ENCODE data around the gene FASTK. TPM values are rescaled to one million over a fixed set of nuclear protein-coding genes. Genes with fewer than 3 reads are reported as not detected.

Gene FASTK
- polyA plus RNA-seq, 1 experiment = 89.9 TPM

DNA sequence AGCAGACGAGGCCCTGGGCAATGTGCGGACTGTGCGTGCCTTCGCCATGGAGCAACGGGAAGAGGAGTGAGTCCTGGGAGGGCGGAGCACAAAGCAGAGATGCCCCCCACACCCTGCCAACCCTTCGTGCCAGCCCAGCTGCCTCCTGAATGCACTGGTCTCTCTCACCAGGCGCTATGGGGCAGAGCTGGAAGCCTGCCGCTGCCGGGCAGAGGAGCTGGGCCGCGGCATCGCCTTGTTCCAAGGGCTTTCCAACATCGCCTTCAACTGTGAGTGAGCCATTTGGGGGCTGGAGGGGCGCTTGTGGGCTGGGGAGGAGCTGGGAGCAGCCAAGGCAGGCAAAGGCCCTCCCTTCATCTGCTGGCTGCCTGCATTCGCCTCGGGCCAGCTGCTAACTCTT lies 44.7 kb downstream of the FASTK start:
- Histone ChIP-seq H3K27me3 (ENCODE audit: control insufficient read depth, insufficient read depth, low read length) (no peaks in the 10 kb centered on the region), H3K36me3 (ENCODE audit: control insufficient read depth, insufficient read depth, low read length) (peaks cover 11% of the 10 kb centered on the region), H3K4me3 (ENCODE audit: low read depth, low read length) (no peak overlapping the region)
- ChIA-PET CTCF (interaction anchor here (1.4 kb wide), 1 partner anchor 75 kb away, joined by 3 read pairs; no protein-coding TSS in a partner anchor), POLR2A (no interaction called here)
- TF ChIP-seq, protein P1, sequence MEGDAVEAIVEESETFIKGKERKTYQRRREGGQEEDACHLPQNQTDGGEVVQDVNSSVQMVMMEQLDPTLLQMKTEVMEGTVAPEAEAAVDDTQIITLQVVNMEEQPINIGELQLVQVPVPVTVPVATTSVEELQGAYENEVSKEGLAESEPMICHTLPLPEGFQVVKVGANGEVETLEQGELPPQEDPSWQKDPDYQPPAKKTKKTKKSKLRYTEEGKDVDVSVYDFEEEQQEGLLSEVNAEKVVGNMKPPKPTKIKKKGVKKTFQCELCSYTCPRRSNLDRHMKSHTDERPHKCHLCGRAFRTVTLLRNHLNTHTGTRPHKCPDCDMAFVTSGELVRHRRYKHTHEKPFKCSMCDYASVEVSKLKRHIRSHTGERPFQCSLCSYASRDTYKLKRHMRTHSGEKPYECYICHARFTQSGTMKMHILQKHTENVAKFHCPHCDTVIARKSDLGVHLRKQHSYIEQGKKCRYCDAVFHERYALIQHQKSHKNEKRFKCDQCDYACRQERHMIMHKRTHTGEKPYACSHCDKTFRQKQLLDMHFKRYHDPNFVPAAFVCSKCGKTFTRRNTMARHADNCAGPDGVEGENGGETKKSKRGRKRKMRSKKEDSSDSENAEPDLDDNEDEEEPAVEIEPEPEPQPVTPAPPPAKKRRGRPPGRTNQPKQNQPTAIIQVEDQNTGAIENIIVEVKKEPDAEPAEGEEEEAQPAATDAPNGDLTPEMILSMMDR (IDR thresholded peaks at IDR 0.05; ENCODE audit: insufficient read depth, low read depth, low read length) = no peak
- DNase-seq (ENCODE audit: low read depth) = no peak

DNA sequence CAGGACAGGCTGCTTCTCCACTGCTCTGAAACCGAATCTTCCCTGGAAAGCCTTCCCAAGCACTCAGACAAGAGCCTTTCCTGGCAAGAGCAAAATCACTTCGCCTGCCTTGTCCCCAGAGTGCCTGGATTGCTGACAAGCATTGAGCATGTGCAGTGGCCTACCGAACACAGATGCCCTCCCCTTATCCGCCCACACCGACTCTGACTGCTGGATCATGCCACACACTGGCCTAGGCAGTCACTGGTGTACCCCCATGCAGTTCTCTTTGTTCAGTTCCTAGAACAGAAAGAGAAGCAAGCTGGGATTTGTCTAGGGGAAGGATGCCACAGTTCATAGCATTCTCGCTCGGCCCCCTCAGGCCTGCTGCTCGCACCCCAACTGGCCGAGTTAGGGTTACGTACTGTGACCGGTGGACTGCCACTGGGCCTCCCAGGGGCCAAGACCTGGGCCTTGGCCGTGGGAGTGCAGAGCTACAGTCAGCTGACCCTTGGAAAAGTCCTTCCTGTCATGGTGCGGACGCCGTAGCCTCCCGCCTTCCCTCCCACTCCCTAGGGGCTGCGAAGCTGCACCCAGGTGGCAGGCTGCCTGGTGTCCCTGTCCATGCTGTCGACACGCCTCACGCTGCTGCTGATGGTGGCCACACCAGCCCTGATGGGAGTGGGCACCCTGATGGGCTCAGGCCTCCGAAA lies 45.4 kb downstream of the FASTK start:
- Histone ChIP-seq H3K4me3 (ENCODE audit: low read depth, low read length) (no peak overlapping the region), H3K27me3 (ENCODE audit: control insufficient read depth, insufficient read depth, low read length) (no peaks in the 10 kb centered on the region), H3K36me3 (ENCODE audit: control insufficient read depth, insufficient read depth, low read length) (peaks cover 10% of the 10 kb centered on the region)
- ChIA-PET CTCF (interaction anchor here (0.9 to 1.4 kb wide), 2 partner anchors 16 to 75 kb away, joined by 3 read pairs; no protein-coding TSS in a partner anchor), POLR2A (no interaction called here)
- TF ChIP-seq, protein P1 (IDR thresholded peaks at IDR 0.05; ENCODE audit: insufficient read depth, low read depth, low read length) = no peak
- no peak for DNase-seq (ENCODE audit: low read depth)

DNA sequence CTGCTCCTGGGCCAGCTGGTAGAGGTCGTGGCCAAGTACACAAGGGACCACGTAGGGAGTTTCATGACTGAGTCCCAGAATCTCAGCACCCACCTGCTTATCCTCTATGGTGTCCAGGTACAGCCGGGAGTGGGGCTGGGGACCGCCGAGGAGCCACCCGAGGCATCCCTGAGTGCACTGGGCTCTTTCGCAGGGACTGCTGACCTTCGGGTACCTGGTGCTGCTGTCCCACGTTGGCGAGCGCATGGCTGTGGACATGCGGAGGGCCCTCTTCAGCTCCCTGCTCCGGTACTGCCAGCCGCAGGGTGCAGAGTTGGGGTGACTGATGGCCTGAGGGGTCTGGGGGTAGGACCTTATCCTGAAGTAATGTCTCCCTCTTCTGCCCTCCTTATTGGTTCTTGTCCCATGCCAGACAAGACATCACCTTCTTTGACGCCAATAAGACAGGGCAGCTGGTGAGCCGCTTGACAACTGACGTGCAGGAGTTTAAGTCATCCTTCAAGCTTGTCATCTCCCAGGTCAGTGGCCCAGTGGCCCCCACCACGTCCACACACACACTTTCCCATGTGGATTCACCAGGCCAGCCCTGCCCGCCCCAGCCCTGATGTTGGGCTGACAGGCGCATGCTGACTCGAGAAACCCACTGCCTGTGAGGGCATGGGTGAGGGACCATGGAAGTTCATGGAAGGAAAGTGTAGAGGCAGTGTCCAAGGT lies 46.1 kb downstream of the FASTK start:
- Histone ChIP-seq H3K36me3 (ENCODE audit: control insufficient read depth, insufficient read depth, low read length) (peaks cover 10% of the 10 kb centered on the region), H3K27me3 (ENCODE audit: control insufficient read depth, insufficient read depth, low read length) (no peaks in the 10 kb centered on the region), H3K4me3 (ENCODE audit: low read depth, low read length) (no peak overlapping the region)
- POLR2A ChIA-PET = no interaction called here
- TF ChIP-seq, protein P1 (IDR thresholded peaks at IDR 0.05; ENCODE audit: insufficient read depth, low read depth, low read length) = no peak
- CTCF ChIA-PET = interaction anchor here (0.9 kb wide), 1 partner anchor 15 kb away, joined by 3 read pairs; no protein-coding TSS in a partner anchor
- DNase-seq (ENCODE audit: low read depth) = no peak

DNA sequence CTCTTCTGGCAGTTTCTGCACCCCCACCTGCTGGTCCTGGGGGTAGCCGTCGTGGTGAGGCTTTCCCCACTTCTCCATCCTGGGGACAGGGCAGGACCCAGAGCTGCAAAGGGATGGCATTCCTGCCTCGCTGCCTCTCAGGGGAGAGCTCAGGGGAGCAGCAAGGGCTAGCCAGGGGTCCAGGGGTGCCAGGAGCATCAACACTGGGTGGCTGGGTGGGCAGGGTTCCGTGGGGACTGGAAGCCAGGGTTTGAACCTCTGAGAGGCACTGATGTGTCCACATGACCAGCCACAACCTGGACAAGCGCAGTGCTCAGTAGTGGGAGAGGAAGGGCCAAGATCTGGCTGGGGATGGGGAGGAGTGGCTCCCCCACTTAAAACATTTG lies 46.8 kb downstream of the FASTK start:
- CTCF ChIA-PET = interaction anchor here (0.9 to 1.3 kb wide), 2 partner anchors 15 to 25 kb away, joined by 3 to 4 read pairs; partner anchors contain the start of gene SLC4A2
- no peak overlapping the region for H3K4me3 ChIP-seq (ENCODE audit: low read depth, low read length)
- peaks cover 10% of the 10 kb centered on the region for H3K36me3 ChIP-seq (ENCODE audit: control insufficient read depth, insufficient read depth, low read length)
- TF ChIP-seq, protein P1 (IDR thresholded peaks at IDR 0.05; ENCODE audit: insufficient read depth, low read depth, low read length) = no peak
- POLR2A ChIA-PET = no interaction called here
- no peak for DNase-seq (ENCODE audit: low read depth)
- no peaks in the 10 kb centered on the region for H3K27me3 ChIP-seq (ENCODE audit: control insufficient read depth, insufficient read depth, low read length)
